ENCODE results near the gene DAB1. TPM values are rescaled to one million over a fixed set of nuclear protein-coding genes. Genes with fewer than 3 reads are reported as not detected.

Gene DAB1
- total RNA-seq, 2 experiments from 2014 or later = 0.52 to 0.61 TPM

DNA sequence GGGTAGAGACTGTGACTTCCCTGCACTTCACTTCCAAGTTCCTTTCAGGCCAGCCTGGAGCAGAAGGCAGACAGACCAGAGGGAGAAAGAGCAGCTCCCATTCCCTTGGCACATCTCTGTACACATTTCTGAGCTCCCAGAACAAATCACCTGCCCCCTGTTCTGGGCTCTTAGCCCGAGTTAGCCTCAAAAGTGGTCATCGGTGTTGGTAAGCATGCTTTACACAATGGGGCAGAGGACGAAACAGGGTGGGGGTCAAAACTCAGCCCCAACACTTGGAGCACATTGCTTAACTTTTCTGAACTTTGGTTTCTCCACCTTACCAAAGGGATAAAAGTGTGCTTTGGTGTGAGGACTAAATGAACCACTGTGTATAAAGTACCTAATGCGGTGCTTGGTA, 98.7 kb downstream of the DAB1 start:
- Mint-ChIP-seq H3K9me3 (no peaks in the 10 kb centered on the region), H3K4me3 (no peak overlapping the region), H3K36me3 (ENCODE audit: low read depth) (no peaks in the 10 kb centered on the region), H3K4me1 (ENCODE audit: low read depth) (no peaks in the 10 kb centered on the region), H3K27me3 (peaks cover 4% of the 10 kb centered on the region), H3K27ac (no peak overlapping the region)
- H3K4me1 ChIP-seq (ENCODE audit: insufficient read depth, low read length) = no peaks in the 10 kb centered on the region
- no peaks in the 10 kb centered on the region for H3K36me3 ChIP-seq (ENCODE audit: insufficient read depth, low read length)
- H3K4me3 ChIP-seq (ENCODE audit: low read length) = no peak overlapping the region
- TF ChIP-seq, protein P1, sequence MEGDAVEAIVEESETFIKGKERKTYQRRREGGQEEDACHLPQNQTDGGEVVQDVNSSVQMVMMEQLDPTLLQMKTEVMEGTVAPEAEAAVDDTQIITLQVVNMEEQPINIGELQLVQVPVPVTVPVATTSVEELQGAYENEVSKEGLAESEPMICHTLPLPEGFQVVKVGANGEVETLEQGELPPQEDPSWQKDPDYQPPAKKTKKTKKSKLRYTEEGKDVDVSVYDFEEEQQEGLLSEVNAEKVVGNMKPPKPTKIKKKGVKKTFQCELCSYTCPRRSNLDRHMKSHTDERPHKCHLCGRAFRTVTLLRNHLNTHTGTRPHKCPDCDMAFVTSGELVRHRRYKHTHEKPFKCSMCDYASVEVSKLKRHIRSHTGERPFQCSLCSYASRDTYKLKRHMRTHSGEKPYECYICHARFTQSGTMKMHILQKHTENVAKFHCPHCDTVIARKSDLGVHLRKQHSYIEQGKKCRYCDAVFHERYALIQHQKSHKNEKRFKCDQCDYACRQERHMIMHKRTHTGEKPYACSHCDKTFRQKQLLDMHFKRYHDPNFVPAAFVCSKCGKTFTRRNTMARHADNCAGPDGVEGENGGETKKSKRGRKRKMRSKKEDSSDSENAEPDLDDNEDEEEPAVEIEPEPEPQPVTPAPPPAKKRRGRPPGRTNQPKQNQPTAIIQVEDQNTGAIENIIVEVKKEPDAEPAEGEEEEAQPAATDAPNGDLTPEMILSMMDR (IDR thresholded peaks at IDR 0.05) = no peak
- H3K27me3 ChIP-seq (ENCODE audit: control insufficient read depth in 1 of 2, insufficient read depth in 2 of 2, low read length in 2 of 2) = no peaks in the 10 kb centered on the region
- DNase-seq (no peak), ATAC-seq (ENCODE audit: poor library complexity) (no peak)
- H3K9me3 ChIP-seq (ENCODE audit: control insufficient read depth in 1 of 2, insufficient read depth in 1 of 2, low read length in 2 of 2) = no peaks in the 10 kb centered on the region
- intact Hi-C loops (cut with DNase I, micrococcal nuclease) = no loop called here
- CTCF ChIA-PET = no interaction called here
- POLR2A ChIA-PET = no interaction called here
- H3K27ac ChIP-seq (ENCODE audit: low read depth in 1 of 2, low read length in 2 of 2) = no peak overlapping the region

DNA sequence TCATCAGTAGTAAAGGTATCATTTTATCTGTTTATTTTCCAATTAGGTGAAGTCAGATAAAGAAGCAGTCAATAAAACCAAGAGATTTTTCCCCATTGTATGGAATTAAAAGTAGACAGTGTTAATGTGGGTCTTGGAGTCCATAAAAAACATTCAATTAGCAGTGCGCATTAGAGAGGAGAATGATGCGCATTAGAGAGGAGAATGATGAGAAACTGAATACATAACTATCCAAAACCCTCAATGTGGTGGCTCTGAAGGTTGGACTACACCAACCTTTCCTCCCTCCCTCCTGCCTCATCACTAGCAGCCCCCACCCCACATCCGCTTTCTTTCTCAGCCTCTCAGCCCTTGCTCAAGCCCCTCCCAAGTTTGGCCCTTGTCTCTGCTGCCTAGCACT, 99.5 kb downstream of the DAB1 start:
- intact Hi-C loops (cut with DNase I, micrococcal nuclease) = no loop called here
- Mint-ChIP-seq H3K27me3 (peaks cover 4% of the 10 kb centered on the region), H3K4me3 (no peak overlapping the region), H3K27ac (no peak overlapping the region), H3K4me1 (ENCODE audit: low read depth) (no peaks in the 10 kb centered on the region), H3K36me3 (ENCODE audit: low read depth) (no peaks in the 10 kb centered on the region), H3K9me3 (no peaks in the 10 kb centered on the region)
- ChIA-PET CTCF (no interaction called here), POLR2A (no interaction called here)
- ATAC-seq (ENCODE audit: poor library complexity) (no peak), DNase-seq (no peak)
- Histone ChIP-seq H3K4me3 (ENCODE audit: low read length) (no peak overlapping the region), H3K27me3 (ENCODE audit: control insufficient read depth in 1 of 2, insufficient read depth in 2 of 2, low read length in 2 of 2) (no peaks in the 10 kb centered on the region), H3K4me1 (ENCODE audit: insufficient read depth, low read length) (no peaks in the 10 kb centered on the region), H3K27ac (ENCODE audit: low read depth in 1 of 2, low read length in 2 of 2) (no peak overlapping the region), H3K9me3 (ENCODE audit: control insufficient read depth in 1 of 2, insufficient read depth in 1 of 2, low read length in 2 of 2) (no peaks in the 10 kb centered on the region), H3K36me3 (ENCODE audit: insufficient read depth, low read length) (no peaks in the 10 kb centered on the region)
- TF ChIP-seq, protein P1 (IDR thresholded peaks at IDR 0.05) = no peak

DNA sequence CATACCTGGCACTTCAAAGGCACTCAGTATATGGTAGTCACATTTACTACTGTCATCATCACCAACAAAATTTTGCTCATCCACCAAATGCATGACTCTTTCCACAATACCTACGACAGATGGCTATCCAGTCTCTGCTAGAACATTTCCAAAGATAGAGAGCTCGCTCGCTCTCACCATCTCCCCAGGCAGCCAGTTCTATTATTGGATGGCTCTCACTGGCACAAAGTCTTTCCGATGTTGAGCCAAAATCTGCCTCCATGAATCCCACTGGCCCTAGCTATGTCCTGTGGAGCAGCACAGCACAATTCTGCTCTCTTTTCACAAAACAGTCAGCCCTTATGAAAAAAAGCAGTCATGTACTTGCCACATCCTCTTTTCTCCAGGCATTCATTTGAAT, 102.1 kb downstream of the DAB1 start:
- no peak for DNase-seq
- H3K27me3 Mint-ChIP-seq = peaks cover 5% of the 10 kb centered on the region
- intact Hi-C loops (cut with DNase I, micrococcal nuclease) = no loop called here
- H3K4me1 Mint-ChIP-seq (ENCODE audit: low read depth) = no peaks in the 10 kb centered on the region
- H3K36me3 ChIP-seq (ENCODE audit: insufficient read depth, low read length) = no peaks in the 10 kb centered on the region
- no peak overlapping the region for H3K27ac ChIP-seq (ENCODE audit: low read depth in 1 of 2, low read length in 2 of 2)
- H3K9me3 ChIP-seq (ENCODE audit: control insufficient read depth in 1 of 2, insufficient read depth in 1 of 2, low read length in 2 of 2) = no peaks in the 10 kb centered on the region
- POLR2A ChIA-PET = no interaction called here
- H3K4me3 ChIP-seq (ENCODE audit: low read length) = no peak overlapping the region
- TF ChIP-seq, protein P1 (IDR thresholded peaks at IDR 0.05) = no peak
- no peaks in the 10 kb centered on the region for H3K27me3 ChIP-seq (ENCODE audit: control insufficient read depth in 1 of 2, insufficient read depth in 2 of 2, low read length in 2 of 2)
- ATAC-seq (ENCODE audit: poor library complexity) = no peak
- no peaks in the 10 kb centered on the region for H3K36me3 Mint-ChIP-seq (ENCODE audit: low read depth)
- H3K27ac Mint-ChIP-seq = no peak overlapping the region
- peaks cover 6% of the 10 kb centered on the region for H3K9me3 Mint-ChIP-seq
- no peaks in the 10 kb centered on the region for H3K4me1 ChIP-seq (ENCODE audit: insufficient read depth, low read length)
- no peak overlapping the region for H3K4me3 Mint-ChIP-seq
- CTCF ChIA-PET = no interaction called here

All from CD4-positive, alpha-beta T cell (primary cell).